ENCODE results near the gene ZMIZ1.

- TF ChIP-seq CTCF (conservative IDR thresholded peaks at IDR 0.05 in 1 of 2, IDR thresholded peaks at IDR 0.05 in 1 of 2; ENCODE audit: low read depth in 1 of 2, low read length in 2 of 2) = peak; percentile 45 to 53
- no peak for TF ChIP-seq EZH2 (IDR thresholded peaks at IDR 0.05; ENCODE audit: low read length, missing control alignments)
Measured at GRCh38 chr10:79202188-79203013, 133.6 kb downstream of the ZMIZ1 start.

Measured in fibroblast of lung (primary cell).